ENCODE data around the gene FBXO15. TPM values are rescaled to one million over a fixed set of nuclear protein-coding genes. Genes with fewer than 3 reads are reported as not detected.

FBXO15 gene
- total RNA-seq, 2 experiments from 2014 or later: 0.67 to 0.75 TPM

- Mint-ChIP-seq H3K4me3 (no peak overlapping the region), H3K4me1 (ENCODE audit: low read depth) (peaks cover 18% of the 10 kb centered on the region), H3K9me3 (no peaks in the 10 kb centered on the region), H3K27ac (no peak overlapping the region), H3K36me3 (no peaks in the 10 kb centered on the region), H3K27me3 (peaks cover 6% of the 10 kb centered on the region)
- ChIA-PET POLR2A (no interaction called here), CTCF (no interaction called here)
- intact Hi-C loops (cut with micrococcal nuclease): no loop called here
- no peak for DNase-seq
Observed at GRCh38 chr18:74068296-74068695, 79.3 kb downstream of the FBXO15 start.

- Mint-ChIP-seq H3K36me3 (no peaks in the 10 kb centered on the region), H3K27ac (peak overlapping the region; percentile 16), H3K9me3 (no peaks in the 10 kb centered on the region), H3K4me3 (no peak overlapping the region), H3K27me3 (peaks cover 5% of the 10 kb centered on the region), H3K4me1 (ENCODE audit: low read depth) (peaks cover 25% of the 10 kb centered on the region)
- DNase-seq: peak; percentile 25
- intact Hi-C loops (cut with micrococcal nuclease): no loop called here
- POLR2A ChIA-PET: no interaction called here
- CTCF ChIA-PET: interaction anchor here (3.7 kb wide), 1 partner anchor 16 kb away, joined by 16 read pairs; no protein-coding TSS in a partner anchor
Observed at GRCh38 chr18:74066018-74066417, 81.6 kb downstream of the FBXO15 start.

- H3K36me3 Mint-ChIP-seq: no peaks in the 10 kb centered on the region
- ChIA-PET CTCF (interaction anchor here (3.7 kb wide), 1 partner anchor 17 kb away, joined by 16 read pairs; no protein-coding TSS in a partner anchor), POLR2A (no interaction called here)
- H3K4me1 Mint-ChIP-seq (ENCODE audit: low read depth): peaks cover 25% of the 10 kb centered on the region
- H3K9me3 Mint-ChIP-seq: no peaks in the 10 kb centered on the region
- no peak overlapping the region for H3K4me3 Mint-ChIP-seq
- intact Hi-C loops (cut with micrococcal nuclease): loop anchor here (2.0 kb wide), 1 partner anchor 83 kb away; the partner anchor contains the start of gene TIMM21
- no peak for DNase-seq
- H3K27ac Mint-ChIP-seq: no peak overlapping the region
- peaks cover 5% of the 10 kb centered on the region for H3K27me3 Mint-ChIP-seq
Observed at GRCh38 chr18:74065366-74065765, 82.3 kb downstream of the FBXO15 start.

- Mint-ChIP-seq H3K27ac (peak overlapping the region; percentile 8), H3K9me3 (no peaks in the 10 kb centered on the region), H3K4me3 (peak overlapping the region; percentile 27), H3K4me1 (ENCODE audit: low read depth) (peaks cover 25% of the 10 kb centered on the region), H3K36me3 (no peaks in the 10 kb centered on the region), H3K27me3 (peaks cover 5% of the 10 kb centered on the region)
- intact Hi-C loops (cut with micrococcal nuclease): loop anchor here (1.0 to 5.0 kb wide), 3 partner anchors 76 to 433 kb away; partner anchors contain the start of genes CNDP2 and TIMM21
- peak; percentile 75 for DNase-seq
- ChIA-PET POLR2A (interaction anchor here (1.3 kb wide), 1 partner anchor 18 kb away, joined by 4 read pairs; no protein-coding TSS in a partner anchor), CTCF (interaction anchor here (0.7 to 3.7 kb wide), 4 partner anchors 18 to 133 kb away, joined by 3 to 16 read pairs (median 4); no protein-coding TSS in a partner anchor)
Observed at GRCh38 chr18:74064510-74064909, 83.1 kb downstream of the FBXO15 start.

GRCh38 chr18:74063557-74063956 is 84.1 kb downstream of the FBXO15 start:
- Mint-ChIP-seq H3K9me3 (no peaks in the 10 kb centered on the region), H3K36me3 (no peaks in the 10 kb centered on the region), H3K4me3 (no peak overlapping the region), H3K27ac (peak overlapping the region; percentile 38), H3K4me1 (ENCODE audit: low read depth) (peaks cover 25% of the 10 kb centered on the region), H3K27me3 (peaks cover 5% of the 10 kb centered on the region)
- ChIA-PET POLR2A (interaction anchor here (1.3 kb wide), 1 partner anchor 19 kb away, joined by 4 read pairs; no protein-coding TSS in a partner anchor), CTCF (interaction anchor here (0.6 to 3.7 kb wide), 4 partner anchors 19 to 64 kb away, joined by 3 to 16 read pairs (median 4); no protein-coding TSS in a partner anchor)
- intact Hi-C loops (cut with micrococcal nuclease): loop anchor here (1.0 to 5.0 kb wide), 3 partner anchors 20 to 434 kb away; partner anchors contain the start of gene CNDP2
- DNase-seq: no peak

- peak; percentile 43 for DNase-seq
- Mint-ChIP-seq H3K4me1 (ENCODE audit: low read depth) (peaks cover 25% of the 10 kb centered on the region), H3K9me3 (no peaks in the 10 kb centered on the region), H3K4me3 (no peak overlapping the region), H3K27ac (peak overlapping the region; percentile 38), H3K27me3 (peaks cover 5% of the 10 kb centered on the region), H3K36me3 (no peaks in the 10 kb centered on the region)
- ChIA-PET POLR2A (no interaction called here), CTCF (interaction anchor here (1.2 to 1.7 kb wide), 2 partner anchors 23 to 54 kb away, joined by 3 to 6 read pairs; no protein-coding TSS in a partner anchor)
- intact Hi-C loops (cut with micrococcal nuclease): loop anchor here (1.0 to 5.0 kb wide), 3 partner anchors 20 to 434 kb away; partner anchors contain the start of gene CNDP2
Observed at GRCh38 chr18:74063023-74063422, 84.6 kb downstream of the FBXO15 start.

- no peak overlapping the region for H3K4me3 Mint-ChIP-seq
- H3K9me3 Mint-ChIP-seq: peaks cover 2% of the 10 kb centered on the region
- DNase-seq: no peak
- ChIA-PET POLR2A (no interaction called here), CTCF (interaction anchor here (0.7 kb wide), 1 partner anchor 80 kb away, joined by 3 read pairs; no protein-coding TSS in a partner anchor)
- H3K4me1 Mint-ChIP-seq (ENCODE audit: low read depth): peaks cover 25% of the 10 kb centered on the region
- peaks cover 5% of the 10 kb centered on the region for H3K27me3 Mint-ChIP-seq
- intact Hi-C loops (cut with micrococcal nuclease): loop anchor here (2.0 to 5.0 kb wide), 2 partner anchors 21 to 435 kb away; partner anchors contain the start of gene CNDP2
- no peak overlapping the region for H3K27ac Mint-ChIP-seq
- no peaks in the 10 kb centered on the region for H3K36me3 Mint-ChIP-seq
Observed at GRCh38 chr18:74062037-74062436, 85.6 kb downstream of the FBXO15 start.

GRCh38 chr18:74060579-74060978 is 87.1 kb downstream of the FBXO15 start:
- Mint-ChIP-seq H3K4me3 (no peak overlapping the region), H3K27me3 (peaks cover 9% of the 10 kb centered on the region), H3K27ac (no peak overlapping the region), H3K36me3 (no peaks in the 10 kb centered on the region), H3K4me1 (ENCODE audit: low read depth) (peaks cover 25% of the 10 kb centered on the region), H3K9me3 (peaks cover 8% of the 10 kb centered on the region)
- intact Hi-C loops (cut with micrococcal nuclease): loop anchor here (5.0 kb wide), 1 partner anchor 437 kb away; the partner anchor contains the start of gene CNDP2
- CTCF ChIA-PET: interaction anchor here (0.9 kb wide), 1 partner anchor 491 kb away, joined by 7 read pairs; no protein-coding TSS in a partner anchor
- no peak for DNase-seq
- POLR2A ChIA-PET: no interaction called here

GRCh38 chr18:74050807-74051206 is 96.8 kb downstream of the FBXO15 start:
- intact Hi-C loops (cut with micrococcal nuclease): no loop called here
- Mint-ChIP-seq H3K36me3 (no peaks in the 10 kb centered on the region), H3K9me3 (peaks cover 8% of the 10 kb centered on the region), H3K4me1 (ENCODE audit: low read depth) (no peaks in the 10 kb centered on the region), H3K27ac (no peak overlapping the region), H3K4me3 (no peak overlapping the region), H3K27me3 (peaks cover 13% of the 10 kb centered on the region)
- POLR2A ChIA-PET: no interaction called here
- CTCF ChIA-PET: no interaction called here
- no peak for DNase-seq

GRCh38 chr18:74040459-74041332 is 106.9 kb downstream of the FBXO15 start:
- H3K4me1 Mint-ChIP-seq (ENCODE audit: low read depth): no peaks in the 10 kb centered on the region

GRCh38 chr18:74040008-74040407 is 107.6 kb downstream of the FBXO15 start:
- Mint-ChIP-seq H3K36me3 (no peaks in the 10 kb centered on the region), H3K4me3 (no peak overlapping the region), H3K27ac (no peak overlapping the region), H3K9me3 (no peaks in the 10 kb centered on the region), H3K4me1 (ENCODE audit: low read depth) (no peaks in the 10 kb centered on the region), H3K27me3 (peaks cover 3% of the 10 kb centered on the region)
- CTCF ChIA-PET: interaction anchor here (0.8 to 2.1 kb wide), 11 partner anchors 10 to 314 kb away, joined by 3 to 9 read pairs (median 4); no protein-coding TSS in a partner anchor
- intact Hi-C loops (cut with micrococcal nuclease): loop anchor here (1.0 to 5.0 kb wide), 4 partner anchors 23 to 302 kb away; no protein-coding TSS in a partner anchor
- no peak for DNase-seq
- POLR2A ChIA-PET: no interaction called here

More at GRCh38 chr18:74040459-74041332, 106.9 kb downstream of the FBXO15 start:
- no peak overlapping the region for H3K27ac Mint-ChIP-seq
- DNase-seq: peak; percentile 78
- CTCF ChIA-PET: interaction anchor here (0.8 to 2.1 kb wide), 11 partner anchors 9 to 313 kb away, joined by 3 to 9 read pairs (median 4); no protein-coding TSS in a partner anchor
- no peak overlapping the region for H3K4me3 Mint-ChIP-seq
- POLR2A ChIA-PET: no interaction called here
- no peaks in the 10 kb centered on the region for H3K36me3 Mint-ChIP-seq
- intact Hi-C loops (cut with micrococcal nuclease): loop anchor here (1.0 to 5.0 kb wide), 4 partner anchors 22 to 302 kb away; no protein-coding TSS in a partner anchor
- H3K27me3 Mint-ChIP-seq: peaks cover 3% of the 10 kb centered on the region
- H3K9me3 Mint-ChIP-seq: no peaks in the 10 kb centered on the region

GRCh38 chr18:74029161-74029560 is 118.5 kb downstream of the FBXO15 start:
- intact Hi-C loops (cut with micrococcal nuclease): no loop called here
- H3K27ac Mint-ChIP-seq: no peak overlapping the region

More at GRCh38 chr18:74029161-74029560, 118.5 kb downstream of the FBXO15 start:
- CTCF ChIA-PET: no interaction called here
- H3K4me3 Mint-ChIP-seq: no peak overlapping the region
- POLR2A ChIA-PET: no interaction called here
- H3K27me3 Mint-ChIP-seq: peaks cover 6% of the 10 kb centered on the region
- no peak for DNase-seq
- H3K36me3 Mint-ChIP-seq: no peaks in the 10 kb centered on the region
- no peaks in the 10 kb centered on the region for H3K4me1 Mint-ChIP-seq (ENCODE audit: low read depth)
- no peaks in the 10 kb centered on the region for H3K9me3 Mint-ChIP-seq
